ENCODE results near the gene GPR35. TPM values are rescaled to one million over a fixed set of nuclear protein-coding genes. Genes with fewer than 3 reads are reported as not detected.
"Not testable (repeated sequence)": the region's sequence is repeated elsewhere in the genome, so short reads cannot be mapped to it uniquely, and the experiment has no call there.

Gene GPR35
- polyA plus RNA-seq, 5 donors: 1.2 to 3.7 (median 3.0) TPM

- DNase-seq: no peak
Measured at GRCh38 chr2:240655931-240656886, 30.9 kb downstream of the GPR35 start.

GRCh38 chr2:240659883-240660282 lies 34.6 kb downstream of the GPR35 start:
- DNase-seq: not testable (repeated sequence)

- DNase-seq: no peak
Measured at GRCh38 chr2:240662681-240663080, 37.4 kb downstream of the GPR35 start.

- DNase-seq: no peak
Measured at GRCh38 chr2:240663546-240664190, 38.4 kb downstream of the GPR35 start.

- no peak for DNase-seq
Measured at GRCh38 chr2:240664622-240665021, 39.3 kb downstream of the GPR35 start.

- no peak for DNase-seq
Measured at GRCh38 chr2:240670402-240670801, 45.1 kb downstream of the GPR35 start.

GRCh38 chr2:240670950-240671349 lies 45.7 kb downstream of the GPR35 start:
- DNase-seq: no peak

GRCh38 chr2:240672076-240672700 lies 46.9 kb downstream of the GPR35 start:
- no peak for DNase-seq

- DNase-seq: no peak
Measured at GRCh38 chr2:240672701-240673190, 47.5 kb downstream of the GPR35 start.

- DNase-seq: not testable (repeated sequence)
Measured at GRCh38 chr2:240674461-240675184, 49.3 kb downstream of the GPR35 start.

- not testable (repeated sequence) for DNase-seq
Measured at GRCh38 chr2:240675345-240675744, 50.1 kb downstream of the GPR35 start.

GRCh38 chr2:240678043-240678442 lies 52.8 kb downstream of the GPR35 start:
- DNase-seq: not testable (repeated sequence)

GRCh38 chr2:240678909-240679308 lies 53.6 kb downstream of the GPR35 start:
- not testable (repeated sequence) for DNase-seq

GRCh38 chr2:240680185-240680584 lies 54.9 kb downstream of the GPR35 start:
- DNase-seq: not testable (repeated sequence)

Other genes starting within 250 kb of the GPR35 start
- 10 to 100 TPM; 23.0 to 57.5 (median 34.6) TPM for gene GPC1, start 189.8 kb upstream of the GPR35 start, polyA plus RNA-seq (ENCODE audit: insufficient read depth in 1 of 5, insufficient read length in 5 of 5, low replicate concordance in 1 of 5)
- 10 to 100 TPM in 4 of 5 donors, 1 to 10 TPM in 1; 8.8 to 18.6 (median 14.7) TPM for gene ANKMY1, start 67.5 kb upstream of the GPR35 start, polyA plus RNA-seq (ENCODE audit: insufficient read depth in 1 of 5, insufficient read length in 5 of 5, low replicate concordance in 1 of 5)
- 1 to 10 TPM; 5.2 to 6.1 (median 5.8) TPM for gene DUSP28, start 65.1 kb upstream of the GPR35 start, polyA plus RNA-seq (ENCODE audit: insufficient read depth in 1 of 5, insufficient read length in 5 of 5, low replicate concordance in 1 of 5)
- gene RNPEPL1, start 57.0 kb upstream of the GPR35 start, polyA plus RNA-seq (ENCODE audit: insufficient read depth in 1 of 5, insufficient read length in 5 of 5, low replicate concordance in 1 of 5): 10 to 100 TPM; 16.3 to 36.7 (median 20.2) TPM
- 10 to 100 TPM; 18.0 to 33.9 (median 26.2) TPM for gene CAPN10, start 38.7 kb upstream of the GPR35 start, polyA plus RNA-seq (ENCODE audit: insufficient read depth in 1 of 5, insufficient read length in 5 of 5, low replicate concordance in 1 of 5)
- gene AQP12B, start 57.4 kb downstream of the GPR35 start, polyA plus RNA-seq (ENCODE audit: insufficient read depth in 1 of 5, insufficient read length in 5 of 5, low replicate concordance in 1 of 5): under 1 TPM in 1 of 5 donors, not detected in 4; 0.05 TPM
- gene AQP12A, start 66.4 kb downstream of the GPR35 start, polyA plus RNA-seq (ENCODE audit: insufficient read depth in 1 of 5, insufficient read length in 5 of 5, low replicate concordance in 1 of 5): not detected
- gene KIF1A, start 194.7 kb downstream of the GPR35 start, polyA plus RNA-seq (ENCODE audit: insufficient read depth in 1 of 5, insufficient read length in 5 of 5, low replicate concordance in 1 of 5): 1 to 10 TPM; 1.2 to 4.9 (median 1.8) TPM
- gene AGXT, start 243.3 kb downstream of the GPR35 start, polyA plus RNA-seq (ENCODE audit: insufficient read depth in 1 of 5, insufficient read length in 5 of 5, low replicate concordance in 1 of 5): under 1 TPM; 0.06 to 0.54 (median 0.18) TPM